GM12878 (cell line): ENCODE measurements around the gene C1orf87.

ENCODE experiments used
- EED ChIP-seq: sonication (generic); IDR thresholded peaks from 2 replicates; pipeline ENCODE4 v1.6.1; 2016; ENCODE audit warnings: antibody characterized with exemption, low read depth
- JUNB ChIP-seq: IDR thresholded peaks from 2 replicates; pipeline ENCODE4 v1.6.1; 2016; ENCODE audit warnings: antibody characterized with exemption, mild to moderate bottlenecking
- POLR2A ChIP-seq: IDR thresholded peaks from 2 replicates; pipeline ENCODE4 v1.6.1; 2011; ENCODE audit warnings: low read depth, mild to moderate bottlenecking, low read length
- POLR2AphosphoS5 ChIP-seq: IDR thresholded peaks from 2 replicates; pipeline ENCODE4 v1.6.1; 2011; ENCODE audit warnings: mild to moderate bottlenecking, low read length, inconsistent platforms
- RAD21 ChIP-seq: IDR thresholded peaks from 2 replicates; pipeline ENCODE4 v1.6.1; 2011; ENCODE audit warnings: mild to moderate bottlenecking, low read depth, low read length, moderate library complexity; ENCODE audit not compliant: insufficient read depth
- TCF12 ChIP-seq: IDR thresholded peaks from 2 replicates; pipeline ENCODE4 v1.6.1; 2011; ENCODE audit warnings: low read depth, mild to moderate bottlenecking, low read length
- YY1 ChIP-seq: IDR thresholded peaks from 2 replicates; pipeline ENCODE4 v1.6.1; 2011; ENCODE audit warnings: low read depth, mild to moderate bottlenecking, low read length
- TF ChIP-seq, protein P1 (sequence below), 3 experiments: IDR thresholded peaks in 2 of 3; conservative IDR thresholded peaks in 1 of 3; 2 replicates each; pipeline ENCODE4 v1.5.1; 2011; ENCODE audit warnings: low read depth in 3 of 3, low read length in 3 of 3, mild to moderate bottlenecking in 3 of 3, control low read depth in 2 of 3, moderate library complexity in 2 of 3, inconsistent platforms in 1 of 3, mixed read lengths in 1 of 3; ENCODE audit not compliant: control insufficient read depth in 2 of 3, insufficient read depth in 1 of 3; ENCODE audit errors: extremely low read depth in 1 of 3
- TF ChIP-seq, protein P2 (sequence below): fragments of 450-650 bp; IDR thresholded peaks from 2 replicates; pipeline ENCODE4 v1.6.1; 2014; ENCODE audit warnings: mild to moderate bottlenecking
- TF ChIP-seq, protein P3 (sequence below): IDR thresholded peaks from 2 replicates; pipeline ENCODE4 v1.6.1; 2012; ENCODE audit warnings: low read depth, low read length, improper control_type of control experiment
- TF ChIP-seq, protein P4 (sequence below): IDR thresholded peaks from 2 replicates; pipeline ENCODE4 v1.6.1; 2012; ENCODE audit warnings: mild to moderate bottlenecking, low read depth, low read length

DNA sequence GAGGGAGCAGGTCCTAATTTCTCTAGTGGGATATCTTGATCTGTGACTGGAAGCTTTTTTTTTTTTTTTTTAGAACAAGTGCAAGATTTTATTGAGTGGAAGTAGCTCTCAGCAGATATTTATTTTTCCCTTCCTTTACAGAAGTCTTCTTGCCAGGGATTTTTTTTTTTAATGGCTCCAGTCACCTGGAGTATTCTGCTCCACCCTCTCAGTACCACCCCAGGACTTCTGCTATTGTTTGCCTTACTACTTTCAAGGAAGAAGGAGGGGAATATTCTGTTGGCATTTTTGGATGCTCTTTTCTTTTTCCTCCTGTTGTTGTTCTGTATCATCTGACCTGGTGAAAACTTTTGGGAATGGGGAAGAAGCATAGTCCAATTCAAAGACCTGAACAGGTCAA is 123.9 kb downstream of the C1orf87 start:
- TF ChIP-seq, protein P1, sequence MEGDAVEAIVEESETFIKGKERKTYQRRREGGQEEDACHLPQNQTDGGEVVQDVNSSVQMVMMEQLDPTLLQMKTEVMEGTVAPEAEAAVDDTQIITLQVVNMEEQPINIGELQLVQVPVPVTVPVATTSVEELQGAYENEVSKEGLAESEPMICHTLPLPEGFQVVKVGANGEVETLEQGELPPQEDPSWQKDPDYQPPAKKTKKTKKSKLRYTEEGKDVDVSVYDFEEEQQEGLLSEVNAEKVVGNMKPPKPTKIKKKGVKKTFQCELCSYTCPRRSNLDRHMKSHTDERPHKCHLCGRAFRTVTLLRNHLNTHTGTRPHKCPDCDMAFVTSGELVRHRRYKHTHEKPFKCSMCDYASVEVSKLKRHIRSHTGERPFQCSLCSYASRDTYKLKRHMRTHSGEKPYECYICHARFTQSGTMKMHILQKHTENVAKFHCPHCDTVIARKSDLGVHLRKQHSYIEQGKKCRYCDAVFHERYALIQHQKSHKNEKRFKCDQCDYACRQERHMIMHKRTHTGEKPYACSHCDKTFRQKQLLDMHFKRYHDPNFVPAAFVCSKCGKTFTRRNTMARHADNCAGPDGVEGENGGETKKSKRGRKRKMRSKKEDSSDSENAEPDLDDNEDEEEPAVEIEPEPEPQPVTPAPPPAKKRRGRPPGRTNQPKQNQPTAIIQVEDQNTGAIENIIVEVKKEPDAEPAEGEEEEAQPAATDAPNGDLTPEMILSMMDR (IDR thresholded peaks at IDR 0.05 in 2 of 3, conservative IDR thresholded peaks at IDR 0.05 in 1 of 3; ENCODE audit: control insufficient read depth in 2 of 3, extremely low read depth in 1 of 3, insufficient read depth in 1 of 3, low read depth in 3 of 3, low read length in 3 of 3) = no peak
- TF ChIP-seq POLR2A = no peak
- TF ChIP-seq EED = no peak
- TF ChIP-seq, protein P2, sequence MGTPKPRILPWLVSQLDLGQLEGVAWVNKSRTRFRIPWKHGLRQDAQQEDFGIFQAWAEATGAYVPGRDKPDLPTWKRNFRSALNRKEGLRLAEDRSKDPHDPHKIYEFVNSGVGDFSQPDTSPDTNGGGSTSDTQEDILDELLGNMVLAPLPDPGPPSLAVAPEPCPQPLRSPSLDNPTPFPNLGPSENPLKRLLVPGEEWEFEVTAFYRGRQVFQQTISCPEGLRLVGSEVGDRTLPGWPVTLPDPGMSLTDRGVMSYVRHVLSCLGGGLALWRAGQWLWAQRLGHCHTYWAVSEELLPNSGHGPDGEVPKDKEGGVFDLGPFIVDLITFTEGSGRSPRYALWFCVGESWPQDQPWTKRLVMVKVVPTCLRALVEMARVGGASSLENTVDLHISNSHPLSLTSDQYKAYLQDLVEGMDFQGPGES = no peak
- no peak for TF ChIP-seq POLR2AphosphoS5
- TF ChIP-seq, protein P3, sequence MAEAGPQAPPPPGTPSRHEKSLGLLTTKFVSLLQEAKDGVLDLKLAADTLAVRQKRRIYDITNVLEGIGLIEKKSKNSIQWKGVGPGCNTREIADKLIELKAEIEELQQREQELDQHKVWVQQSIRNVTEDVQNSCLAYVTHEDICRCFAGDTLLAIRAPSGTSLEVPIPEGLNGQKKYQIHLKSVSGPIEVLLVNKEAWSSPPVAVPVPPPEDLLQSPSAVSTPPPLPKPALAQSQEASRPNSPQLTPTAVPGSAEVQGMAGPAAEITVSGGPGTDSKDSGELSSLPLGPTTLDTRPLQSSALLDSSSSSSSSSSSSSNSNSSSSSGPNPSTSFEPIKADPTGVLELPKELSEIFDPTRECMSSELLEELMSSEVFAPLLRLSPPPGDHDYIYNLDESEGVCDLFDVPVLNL = no peak
- no peak for TF ChIP-seq JUNB
- no peak for TF ChIP-seq YY1
- TF ChIP-seq, protein P4, sequence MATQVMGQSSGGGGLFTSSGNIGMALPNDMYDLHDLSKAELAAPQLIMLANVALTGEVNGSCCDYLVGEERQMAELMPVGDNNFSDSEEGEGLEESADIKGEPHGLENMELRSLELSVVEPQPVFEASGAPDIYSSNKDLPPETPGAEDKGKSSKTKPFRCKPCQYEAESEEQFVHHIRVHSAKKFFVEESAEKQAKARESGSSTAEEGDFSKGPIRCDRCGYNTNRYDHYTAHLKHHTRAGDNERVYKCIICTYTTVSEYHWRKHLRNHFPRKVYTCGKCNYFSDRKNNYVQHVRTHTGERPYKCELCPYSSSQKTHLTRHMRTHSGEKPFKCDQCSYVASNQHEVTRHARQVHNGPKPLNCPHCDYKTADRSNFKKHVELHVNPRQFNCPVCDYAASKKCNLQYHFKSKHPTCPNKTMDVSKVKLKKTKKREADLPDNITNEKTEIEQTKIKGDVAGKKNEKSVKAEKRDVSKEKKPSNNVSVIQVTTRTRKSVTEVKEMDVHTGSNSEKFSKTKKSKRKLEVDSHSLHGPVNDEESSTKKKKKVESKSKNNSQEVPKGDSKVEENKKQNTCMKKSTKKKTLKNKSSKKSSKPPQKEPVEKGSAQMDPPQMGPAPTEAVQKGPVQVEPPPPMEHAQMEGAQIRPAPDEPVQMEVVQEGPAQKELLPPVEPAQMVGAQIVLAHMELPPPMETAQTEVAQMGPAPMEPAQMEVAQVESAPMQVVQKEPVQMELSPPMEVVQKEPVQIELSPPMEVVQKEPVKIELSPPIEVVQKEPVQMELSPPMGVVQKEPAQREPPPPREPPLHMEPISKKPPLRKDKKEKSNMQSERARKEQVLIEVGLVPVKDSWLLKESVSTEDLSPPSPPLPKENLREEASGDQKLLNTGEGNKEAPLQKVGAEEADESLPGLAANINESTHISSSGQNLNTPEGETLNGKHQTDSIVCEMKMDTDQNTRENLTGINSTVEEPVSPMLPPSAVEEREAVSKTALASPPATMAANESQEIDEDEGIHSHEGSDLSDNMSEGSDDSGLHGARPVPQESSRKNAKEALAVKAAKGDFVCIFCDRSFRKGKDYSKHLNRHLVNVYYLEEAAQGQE = no peak
- no peak for TF ChIP-seq TCF12
- no peak for TF ChIP-seq RAD21
